ENCODE data around the gene SVEP1. TPM values are rescaled to one million over a fixed set of nuclear protein-coding genes. Genes with fewer than 3 reads are reported as not detected.
A peak's percentile ranks its signal among the peaks of the same experiment; 100 is the strongest.

The SVEP1 gene
- total and polyA plus RNA-seq, 2 donors from 2014 or later, result 1.1 to 19.3 TPM

DNA sequence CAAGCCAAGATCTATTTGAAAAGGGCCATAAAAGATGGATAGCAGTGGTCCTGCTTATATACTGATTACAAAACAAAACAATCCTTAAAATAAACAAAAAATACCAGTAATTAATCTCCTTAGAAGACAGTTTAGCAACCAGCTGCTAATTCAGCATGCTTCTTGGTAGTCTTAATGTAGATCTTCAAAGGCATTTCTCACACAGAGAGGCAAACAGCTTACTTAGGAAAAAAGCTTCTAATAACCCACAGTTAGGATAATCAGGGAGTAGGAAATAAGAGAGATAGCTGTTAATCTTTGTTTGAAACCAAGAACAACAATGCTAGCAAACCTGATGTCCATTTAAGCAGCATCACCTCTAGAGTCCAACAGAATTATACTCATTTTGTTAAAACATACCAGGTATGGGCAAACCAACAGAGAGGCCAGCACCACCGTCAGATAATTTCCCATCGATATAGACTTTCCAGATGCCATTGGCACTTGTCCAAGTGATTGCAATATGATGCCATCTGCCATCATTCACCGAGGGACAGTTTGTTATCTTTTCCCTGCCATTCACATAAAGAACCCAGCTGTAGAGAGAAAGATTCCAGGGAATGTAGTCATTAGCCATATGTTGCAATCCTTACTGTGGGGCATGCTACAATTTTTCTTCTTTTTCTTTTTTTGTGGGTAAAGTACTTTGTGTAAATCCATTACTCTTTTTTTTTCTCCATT is 136.2 kb downstream of the SVEP1 start:
- Histone ChIP-seq H3K9ac (ENCODE audit: low read length in 3 of 3) (no peak overlapping the region), H3K9me3 (ENCODE audit: control insufficient read depth in 2 of 3, insufficient read depth in 1 of 3, low read length in 3 of 3) (peaks cover 0 to 5% (median 0%) of the 10 kb centered on the region in 3 donors), H3K27ac (ENCODE audit: low read depth in 2 of 2, low read length in 2 of 2) (no peak overlapping the region), H3K36me3 (ENCODE audit: control insufficient read depth in 2 of 3, insufficient read depth in 3 of 3, low read length in 3 of 3) (no peaks in the 10 kb centered on the region), H3K4me1 (ENCODE audit: control insufficient read depth in 2 of 3, insufficient read depth in 2 of 3, low read depth in 1 of 3, low read length in 3 of 3) (no peaks in the 10 kb centered on the region), H3K27me3 (ENCODE audit: control insufficient read depth, insufficient read depth, low read length) (no peaks in the 10 kb centered on the region), H3K4me3 (ENCODE audit: low read length in 3 of 3) (no peak overlapping the region)
- FAIRE-seq, result no peak
- DNase-seq, result peak in 2 of 5 donors; percentile 25
- intact Hi-C loops (cut with DNase I), result no loop called here
- TF ChIP-seq CTCF (IDR thresholded peaks at IDR 0.05; ENCODE audit: borderline replicate concordance, extremely low read depth, insufficient read depth), result no peak

- Histone ChIP-seq H3K36me3 (ENCODE audit: control insufficient read depth in 2 of 3, insufficient read depth in 3 of 3, low read length in 3 of 3) (no peaks in the 10 kb centered on the region), H3K27me3 (ENCODE audit: control insufficient read depth, insufficient read depth, low read length) (no peaks in the 10 kb centered on the region), H3K9ac (ENCODE audit: low read length in 3 of 3) (no peak overlapping the region), H3K4me3 (ENCODE audit: low read length in 3 of 3) (no peak overlapping the region), H3K4me1 (ENCODE audit: control insufficient read depth in 2 of 3, insufficient read depth in 2 of 3, low read depth in 1 of 3, low read length in 3 of 3) (no peaks in the 10 kb centered on the region), H3K9me3 (ENCODE audit: control insufficient read depth in 2 of 3, insufficient read depth in 1 of 3, low read length in 3 of 3) (peaks cover 0 to 2% (median 0%) of the 10 kb centered on the region in 3 donors), H3K27ac (ENCODE audit: low read depth in 2 of 2, low read length in 2 of 2) (no peak overlapping the region)
- intact Hi-C loops (cut with DNase I), result no loop called here
- FAIRE-seq, result no peak
- no peak for TF ChIP-seq CTCF (IDR thresholded peaks at IDR 0.05; ENCODE audit: borderline replicate concordance, extremely low read depth, insufficient read depth)
- no peak for DNase-seq
These were observed 138.7 kb downstream of the SVEP1 start for GRCh38 chr9:110440796-110441195.

GRCh38 chr9:110440172-110440571 is 139.4 kb downstream of the SVEP1 start:
- no peaks in the 10 kb centered on the region for H3K4me1 ChIP-seq (ENCODE audit: control insufficient read depth in 2 of 3, insufficient read depth in 2 of 3, low read depth in 1 of 3, low read length in 3 of 3)
- no peaks in the 10 kb centered on the region for H3K36me3 ChIP-seq (ENCODE audit: control insufficient read depth in 2 of 3, insufficient read depth in 3 of 3, low read length in 3 of 3)
- no peak overlapping the region for H3K4me3 ChIP-seq (ENCODE audit: low read length in 3 of 3)
- DNase-seq (no peak), FAIRE-seq (no peak)
- TF ChIP-seq CTCF (IDR thresholded peaks at IDR 0.05; ENCODE audit: borderline replicate concordance, extremely low read depth, insufficient read depth), result no peak
- no peaks in the 10 kb centered on the region for H3K27me3 ChIP-seq (ENCODE audit: control insufficient read depth, insufficient read depth, low read length)
- intact Hi-C loops (cut with DNase I), result no loop called here
- H3K9ac ChIP-seq (ENCODE audit: low read length in 3 of 3), result no peak overlapping the region
- H3K27ac ChIP-seq (ENCODE audit: low read depth in 2 of 2, low read length in 2 of 2), result no peak overlapping the region
- no peaks in the 10 kb centered on the region for H3K9me3 ChIP-seq (ENCODE audit: control insufficient read depth in 2 of 3, insufficient read depth in 1 of 3, low read length in 3 of 3)

Measured in kidney (tissue), 14 donors.